ENCODE results near the gene NPEPPS.
"Not testable (repeated sequence)": the region's sequence is repeated elsewhere in the genome, so short reads cannot be mapped to it uniquely, and the experiment has no call there.

Gene NPEPPS

DNA sequence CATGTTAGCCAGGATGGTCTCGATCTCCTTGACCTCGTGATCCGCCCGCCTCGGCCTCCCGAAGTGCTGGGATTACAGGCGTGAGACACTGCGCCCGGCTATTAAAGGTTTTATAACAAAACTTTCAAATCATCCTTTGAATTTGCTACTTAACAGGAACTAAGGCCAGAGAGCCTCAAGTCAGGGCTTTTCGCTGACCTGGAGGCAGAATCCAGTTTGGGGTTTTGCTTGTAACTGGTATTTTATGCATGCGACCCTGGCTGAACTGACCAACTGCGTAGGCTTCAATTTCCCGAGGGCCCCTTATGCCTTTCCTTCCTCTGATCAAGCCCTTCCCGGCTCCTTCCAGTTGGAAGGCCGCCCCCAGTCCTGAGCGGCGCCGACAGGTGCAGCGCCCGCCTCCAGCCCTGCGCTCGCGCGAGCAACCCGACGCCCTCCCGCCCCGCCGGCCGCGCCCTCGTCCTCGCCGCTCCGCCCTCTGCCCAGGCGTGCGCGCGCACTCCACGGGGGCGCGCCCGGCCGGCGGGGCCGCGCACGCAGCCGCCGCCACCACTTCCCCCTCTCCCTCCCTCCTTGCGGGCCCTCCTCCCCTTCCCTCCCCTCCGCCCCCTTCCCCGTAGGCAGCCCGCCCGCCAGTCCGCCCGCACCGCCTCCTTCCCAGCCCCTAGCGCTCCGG lies at the start of gene NPEPPS:
Gene NPEPPS, plus strand, starts transcription at position 552 of the 676 bp plus-strand sequence. CDS start 193 bp downstream, outside the sequence.
- ATAC-seq: peak; percentile 77

DNA sequence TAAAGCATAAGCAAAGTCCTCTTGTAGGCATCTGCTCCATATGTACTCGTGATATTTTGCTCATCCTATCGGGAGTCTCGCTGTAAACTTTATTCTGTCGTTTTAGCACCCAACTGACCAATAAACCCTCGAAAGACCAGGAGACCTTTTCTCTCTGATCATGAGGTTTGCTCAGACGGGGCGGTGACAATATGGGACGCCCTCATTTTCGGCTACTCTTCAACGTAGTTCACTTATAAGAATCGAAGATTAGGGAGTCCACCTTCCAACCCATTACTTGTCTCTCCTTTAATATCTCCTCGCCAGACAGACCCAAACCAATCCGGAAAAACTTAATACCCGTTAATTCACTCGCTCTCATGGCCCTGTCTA lies 39.1 kb upstream of the NPEPPS start:
- not testable (repeated sequence) for ATAC-seq

DNA sequence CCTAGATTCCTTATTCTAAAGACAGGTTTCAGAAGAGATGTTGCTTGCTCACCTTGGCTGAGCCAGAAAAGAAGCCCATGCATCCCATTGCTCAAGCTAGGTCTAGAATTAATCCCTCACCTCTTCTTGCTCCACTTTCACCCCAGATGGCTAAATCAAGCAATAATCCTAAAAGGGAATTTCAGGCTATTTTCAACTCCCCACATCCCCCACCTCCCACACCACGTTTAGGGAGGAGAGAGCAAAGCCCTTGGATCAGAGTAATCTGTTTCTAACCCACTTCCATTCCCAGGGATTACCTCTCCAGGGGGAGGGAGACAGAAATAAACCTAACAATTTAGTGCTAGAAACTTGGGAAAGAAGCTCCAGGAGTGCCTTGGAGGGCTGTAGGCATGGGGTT lies 31.8 kb upstream of the NPEPPS start:
- not testable (repeated sequence) for ATAC-seq

- ATAC-seq: not testable (repeated sequence)
Observed at GRCh38 chr17:47499494-47499893, 31.4 kb upstream of the NPEPPS start.

DNA sequence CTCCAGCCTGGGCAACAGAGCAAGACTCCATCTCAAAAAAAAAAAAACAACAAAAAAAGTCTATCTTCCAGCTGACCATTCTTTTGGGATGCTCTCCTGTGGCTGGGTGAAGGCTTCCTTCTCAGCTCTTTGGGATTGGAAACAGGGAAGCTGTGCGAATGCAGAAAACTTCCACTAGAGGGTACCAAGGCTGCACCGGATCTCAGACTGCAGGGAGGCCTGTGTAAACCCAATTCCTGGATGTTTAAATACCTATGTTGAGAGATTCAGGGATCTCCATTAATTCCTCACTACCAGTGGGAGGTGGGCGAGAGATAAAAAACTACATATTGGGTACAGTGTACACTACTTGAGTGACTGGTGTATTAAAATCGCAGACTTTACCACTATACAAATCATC lies 30.3 kb upstream of the NPEPPS start:
- peak; percentile 73 for ATAC-seq

DNA sequence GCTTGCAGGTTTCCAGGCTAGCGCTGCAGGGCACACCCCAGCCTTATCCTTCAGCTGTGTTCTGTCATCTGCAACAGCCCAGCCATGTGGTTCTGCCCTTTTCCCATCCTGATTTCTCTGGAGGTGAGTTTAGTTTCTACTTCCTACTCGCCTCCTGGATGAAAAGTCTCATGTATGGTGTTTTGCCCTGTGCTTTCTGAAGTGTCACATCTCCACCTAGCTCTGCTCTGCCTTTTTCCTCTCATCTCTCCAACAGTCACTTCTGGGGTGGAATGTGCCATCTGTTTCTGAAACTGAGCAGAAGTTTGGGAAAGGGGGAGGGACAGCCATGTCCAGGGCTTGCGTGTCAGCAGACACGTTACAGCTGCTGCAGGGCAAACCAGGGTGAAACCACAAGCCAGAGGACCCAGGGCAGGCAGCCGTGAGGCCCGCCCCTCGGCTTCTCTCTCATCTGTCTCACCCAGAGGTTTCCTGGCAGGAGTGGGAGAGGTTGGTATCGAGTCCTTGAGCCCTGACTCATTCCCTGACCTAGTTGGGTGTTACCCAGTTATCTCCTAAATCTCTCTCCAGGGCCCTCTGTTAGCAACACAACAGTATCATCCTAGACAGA lies 28.7 kb upstream of the NPEPPS start:
- ATAC-seq: peak; percentile 92

DNA sequence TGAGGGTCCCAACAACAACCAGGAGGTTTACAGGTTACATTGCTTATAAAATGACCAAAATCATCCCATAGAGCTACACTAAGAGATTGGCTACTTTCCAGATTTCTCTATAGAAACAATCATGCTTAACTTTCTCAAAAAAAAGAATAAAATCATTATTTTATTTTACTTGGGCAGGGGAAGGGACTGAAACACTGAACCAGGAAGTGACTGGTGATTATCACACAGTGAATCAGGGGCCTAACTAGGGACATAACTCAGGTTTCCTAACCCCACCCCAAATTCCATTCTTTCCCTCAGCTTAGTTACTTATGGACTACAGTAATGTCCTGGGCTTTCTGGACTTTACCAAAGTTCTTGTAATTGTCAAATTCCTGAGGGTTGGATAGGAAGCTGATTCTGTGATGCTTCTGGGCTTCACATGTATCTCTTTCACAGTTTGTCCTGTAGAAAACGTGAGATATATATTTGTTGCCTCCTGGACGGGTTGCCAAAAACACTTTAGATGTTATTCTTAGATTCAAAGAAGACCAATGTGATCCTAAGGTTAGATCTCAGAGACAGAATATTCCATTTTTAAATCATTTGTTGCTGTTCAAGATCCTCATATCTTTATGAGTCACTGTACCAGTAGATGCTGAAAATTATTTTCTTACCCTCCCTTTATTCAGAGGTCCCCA lies 28.0 kb upstream of the NPEPPS start:
- peak; percentile 66 for ATAC-seq

DNA sequence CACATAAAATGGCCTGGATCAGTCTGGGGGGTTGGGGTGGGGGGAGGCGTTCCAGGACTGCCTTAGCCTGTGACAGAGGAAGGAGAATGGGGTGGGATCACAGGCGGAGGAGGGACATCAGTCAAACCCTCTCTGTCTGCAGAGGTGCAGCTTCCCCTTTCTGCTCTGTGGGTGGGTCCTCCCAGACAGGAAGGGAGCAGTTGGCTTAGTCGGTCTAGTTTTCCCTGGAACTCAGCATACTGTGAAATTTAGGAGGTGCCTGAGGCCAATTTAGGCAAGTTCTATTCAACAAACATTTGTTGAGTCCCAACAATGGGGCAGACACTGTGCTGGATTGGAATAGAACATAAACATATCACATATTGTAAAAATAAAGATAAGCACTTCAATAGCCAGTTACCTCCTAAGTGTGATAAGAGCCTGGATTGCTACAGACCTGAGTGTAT lies 19.2 kb upstream of the NPEPPS start:
- ATAC-seq: peak; percentile 57

- not testable (repeated sequence) for ATAC-seq
Observed at GRCh38 chr17:47513301-47513700, 17.6 kb upstream of the NPEPPS start.

GRCh38 chr17:47518880-47519279 lies 12.0 kb upstream of the NPEPPS start:
- ATAC-seq: peak; percentile 70

DNA sequence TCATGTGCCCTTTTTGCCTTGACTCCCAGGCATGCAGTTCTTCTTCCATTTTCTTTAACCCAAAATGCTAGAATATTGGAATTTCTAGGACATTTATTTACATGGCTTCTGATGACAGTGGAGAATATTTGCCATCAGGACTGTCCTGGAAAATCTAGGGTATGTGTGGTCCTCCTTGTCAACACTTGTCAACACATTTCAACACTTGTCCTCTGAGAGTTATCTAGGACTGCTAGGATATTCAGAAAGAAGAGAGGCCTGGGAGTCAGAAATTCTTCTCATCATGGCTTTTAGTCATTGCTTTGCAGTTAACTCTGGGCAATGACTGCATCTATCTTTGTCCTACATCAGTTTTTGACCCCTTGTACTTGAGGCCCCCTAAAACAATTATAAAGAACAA lies 11.5 kb upstream of the NPEPPS start:
- ATAC-seq: not testable (repeated sequence)

GRCh38 chr17:47520279-47520678 lies 10.6 kb upstream of the NPEPPS start:
- not testable (repeated sequence) for ATAC-seq

DNA sequence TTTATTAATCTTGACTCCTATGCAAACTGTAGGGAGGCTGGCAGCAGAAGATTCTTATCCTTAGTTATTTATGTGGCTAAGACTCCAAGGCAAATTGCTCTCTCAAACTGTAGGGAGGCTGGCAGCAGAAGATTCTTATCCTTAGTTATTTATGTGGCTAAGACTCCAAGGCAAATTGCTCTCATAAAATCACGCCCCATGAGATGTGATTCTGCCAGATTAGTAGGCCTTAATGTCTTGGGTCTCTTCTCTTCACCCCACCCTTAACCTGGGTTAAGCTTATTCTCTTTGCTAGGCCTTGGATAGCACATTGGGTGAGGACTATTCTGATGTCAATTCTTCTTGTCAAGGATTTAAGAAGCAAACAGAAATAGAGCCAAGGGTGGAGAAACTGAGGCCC lies 9.5 kb upstream of the NPEPPS start:
- not testable (repeated sequence) for ATAC-seq

DNA sequence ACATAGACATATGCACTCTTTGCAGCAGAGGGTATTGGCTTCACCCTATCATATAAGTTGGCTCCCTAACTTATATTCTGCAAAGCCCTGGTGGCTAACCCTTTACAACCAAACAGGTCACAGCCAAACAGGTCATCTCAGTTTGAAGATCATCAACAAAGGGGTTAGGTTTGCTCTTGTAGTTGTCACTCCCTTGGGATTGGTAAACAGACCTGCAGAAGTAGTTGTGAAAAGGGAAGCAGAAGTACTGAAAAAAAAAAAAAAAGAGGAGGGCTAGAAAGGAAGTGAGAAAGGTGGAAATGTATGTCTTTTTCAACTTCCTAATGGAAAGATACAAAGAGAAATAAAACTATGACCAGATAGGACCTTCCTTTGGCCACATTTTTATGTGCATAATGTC lies 8.6 kb upstream of the NPEPPS start:
- ATAC-seq: not testable (repeated sequence)

More for the DNA sequence above, 9.5 kb upstream of the NPEPPS start:
- 0 out of 2 replicates have a peak, but pooled peaks have one; percentile 29 for TF ChIP-seq ISL1 (CRISPR knock-in tag; IDR thresholded peaks at IDR 0.05)

GRCh38 chr17:47531233-47531820 lies 419 bp downstream of the NPEPPS start:
- ATAC-seq: peak; percentile 66

DNA sequence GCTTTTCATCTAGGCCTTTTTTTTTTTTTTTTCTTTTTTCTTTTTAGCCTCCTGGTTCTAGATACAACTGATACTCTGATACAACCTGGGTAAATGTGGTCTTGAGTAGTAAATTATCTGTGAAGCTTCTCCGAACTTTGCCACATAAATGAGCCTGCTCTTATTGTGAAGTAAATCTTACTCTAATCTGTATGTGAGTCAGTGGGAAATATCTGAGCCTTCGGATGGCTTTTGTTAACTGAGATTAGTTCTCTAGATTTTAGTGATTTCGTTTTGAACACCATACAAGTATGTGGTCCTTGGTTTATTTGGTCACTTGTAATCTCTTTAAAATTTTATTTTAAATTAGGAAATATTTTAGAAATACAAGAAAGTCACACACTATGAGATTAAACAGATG lies 8.2 kb downstream of the NPEPPS start:
- not testable (repeated sequence) for ATAC-seq

DNA sequence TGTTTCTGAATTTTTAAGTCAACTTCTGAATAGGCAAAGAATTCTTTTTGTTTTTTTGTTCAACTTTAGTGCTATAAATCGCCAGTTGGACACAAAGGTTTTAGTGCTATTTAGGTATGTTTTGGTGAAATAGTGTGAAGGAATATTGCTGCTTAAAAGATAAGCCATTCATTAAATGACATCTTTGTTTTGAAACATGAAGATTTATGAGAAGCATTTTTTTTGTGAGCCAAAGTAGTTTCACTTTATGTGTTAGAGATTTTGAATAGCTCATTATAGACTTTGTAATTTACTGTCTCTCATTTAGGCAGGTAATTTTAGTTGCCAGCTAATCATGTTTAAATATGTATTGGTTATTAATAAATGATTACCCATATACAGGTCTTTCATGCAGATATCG lies 10.8 kb downstream of the NPEPPS start:
- ATAC-seq: not testable (repeated sequence)

DNA sequence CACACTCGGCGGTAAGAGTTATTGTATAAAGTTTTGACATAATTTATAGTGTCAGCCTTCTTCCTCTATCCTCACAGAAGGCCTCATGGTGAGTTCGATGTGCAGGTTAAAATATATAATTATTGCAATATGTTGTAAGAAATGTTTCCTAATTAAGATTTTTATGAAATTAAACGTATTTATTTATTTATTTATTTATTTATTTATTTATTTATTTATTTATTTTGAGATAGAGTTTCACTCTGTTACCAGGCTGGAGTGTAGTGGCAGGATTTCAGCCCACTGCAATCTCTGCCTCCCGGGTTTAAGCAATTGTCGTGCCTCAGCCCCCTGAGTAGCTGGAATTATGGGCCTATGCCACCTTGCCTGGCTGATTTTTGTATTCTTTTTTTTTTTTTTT lies 13.4 kb downstream of the NPEPPS start:
- not testable (repeated sequence) for ATAC-seq
